Activated naive CD4-positive, alpha-beta T cell treated with anti-CD3 and anti-CD28 coated beads for 36 hours (primary cell): ENCODE results near the gene SLC52A3. TPM values are rescaled to one million over a fixed set of nuclear protein-coding genes. Genes with fewer than 3 reads are reported as not detected.

Source experiments
- CTCF ChIA-PET: fragments of 350-600 bp; sonication (Branson Sonifier 250); formaldehyde crosslinking; loops from one replicate; lab custom pipeline; 2021; ENCODE audit warnings: antibody characterized with exemption; lab: Charles Lee
- DNase-seq: peaks from one replicate; pipeline ENCODE4 v3.0.0-alpha.2; 2020
- H3K27ac Mint-ChIP-seq: one replicate; pipeline ENCODE4 v1.8.0; 2021; ENCODE audit warnings: mild to moderate bottlenecking, mixed read lengths
- H3K27me3 Mint-ChIP-seq: one replicate; pipeline ENCODE4 v1.8.0; 2021; ENCODE audit warnings: low read depth, mixed read lengths
- H3K36me3 Mint-ChIP-seq: one replicate; pipeline ENCODE4 v1.8.0; 2021; ENCODE audit warnings: low read depth, mixed read lengths
- H3K4me1 Mint-ChIP-seq: one replicate; pipeline ENCODE4 v1.8.0; 2021; ENCODE audit warnings: low read depth, mixed read lengths
- H3K4me3 Mint-ChIP-seq: one replicate; pipeline ENCODE4 v1.8.0; 2021; ENCODE audit warnings: mild to moderate bottlenecking, moderate library complexity, mixed read lengths
- H3K9me3 Mint-ChIP-seq: one replicate; pipeline ENCODE4 v1.8.0; 2021; ENCODE audit warnings: mixed read lengths
- intact Hi-C: fragments of 100-400 bp; cut with micrococcal nuclease; formaldehyde crosslinking; loops from one replicate; pipeline ENCODE4 v1.15.1; 2023
- total RNA-seq, 2 experiments: library from RNA; stranded (reverse); gene quantifications; one replicate each; pipeline ENCODE4 v1.2.3, GENCODE V29; 2021

Gene SLC52A3
- total RNA-seq, 2 experiments from 2014 or later: not detected

DNA sequence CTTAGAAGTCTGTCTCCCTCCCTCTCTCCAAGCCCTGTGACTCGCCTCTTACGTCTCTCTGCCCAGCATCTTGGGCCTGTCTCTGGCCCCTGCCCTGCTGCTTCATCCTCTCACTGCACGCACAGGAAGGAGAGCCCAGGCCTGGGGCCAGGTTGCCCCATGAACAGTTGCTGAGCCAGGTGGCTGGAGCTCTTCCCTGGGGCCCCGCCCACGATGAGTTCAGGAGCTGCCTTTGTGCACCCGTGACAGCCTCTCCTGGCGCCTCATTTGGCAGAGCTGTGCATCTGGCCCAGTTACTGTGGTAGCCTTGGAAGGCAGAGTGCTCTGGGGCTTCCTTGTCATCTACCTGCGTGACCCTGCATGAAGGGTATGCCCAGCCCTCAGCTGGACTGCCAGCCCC is 44.5 kb downstream of the SLC52A3 start:
- H3K27me3 Mint-ChIP-seq: peaks cover 31% of the 10 kb centered on the region
- H3K9me3 Mint-ChIP-seq: no peaks in the 10 kb centered on the region
- no peak overlapping the region for H3K4me3 Mint-ChIP-seq
- CTCF ChIA-PET: interaction anchor here (1.0 kb wide), 1 partner anchor 279 kb away, joined by 4 read pairs; no protein-coding TSS in a partner anchor
- intact Hi-C loops: no loop called here
- no peaks in the 10 kb centered on the region for H3K36me3 Mint-ChIP-seq
- no peak overlapping the region for H3K27ac Mint-ChIP-seq
- DNase-seq: no peak
- no peaks in the 10 kb centered on the region for H3K4me1 Mint-ChIP-seq

GRCh38 chr20:722822-723644 is 45.3 kb downstream of the SLC52A3 start:
- Mint-ChIP-seq H3K27me3 (peaks cover 28% of the 10 kb centered on the region), H3K9me3 (no peaks in the 10 kb centered on the region), H3K4me3 (no peak overlapping the region), H3K36me3 (no peaks in the 10 kb centered on the region), H3K27ac (no peak overlapping the region), H3K4me1 (no peaks in the 10 kb centered on the region)
- intact Hi-C loops: no loop called here
- no peak for DNase-seq
- CTCF ChIA-PET: interaction anchor here (0.7 to 1.0 kb wide), 2 partner anchors 16 to 278 kb away, joined by 3 to 4 read pairs; no protein-coding TSS in a partner anchor

- CTCF ChIA-PET: no interaction called here
- Mint-ChIP-seq H3K27ac (no peak overlapping the region), H3K4me3 (no peak overlapping the region), H3K4me1 (no peaks in the 10 kb centered on the region), H3K27me3 (peaks cover 30% of the 10 kb centered on the region), H3K36me3 (no peaks in the 10 kb centered on the region), H3K9me3 (no peaks in the 10 kb centered on the region)
- intact Hi-C loops: no loop called here
- no peak for DNase-seq
Observed at GRCh38 chr20:721876-722275, 46.4 kb downstream of the SLC52A3 start.

- CTCF ChIA-PET: no interaction called here
- no peak overlapping the region for H3K27ac Mint-ChIP-seq
- H3K36me3 Mint-ChIP-seq: no peaks in the 10 kb centered on the region
- H3K4me3 Mint-ChIP-seq: no peak overlapping the region
- H3K9me3 Mint-ChIP-seq: no peaks in the 10 kb centered on the region
- peaks cover 25% of the 10 kb centered on the region for H3K27me3 Mint-ChIP-seq
- no peaks in the 10 kb centered on the region for H3K4me1 Mint-ChIP-seq
- DNase-seq: no peak
- intact Hi-C loops: no loop called here
Observed at GRCh38 chr20:719816-720215, 48.5 kb downstream of the SLC52A3 start.

GRCh38 chr20:719068-719467 is 49.2 kb downstream of the SLC52A3 start:
- Mint-ChIP-seq H3K27ac (no peak overlapping the region), H3K36me3 (no peaks in the 10 kb centered on the region), H3K4me3 (no peak overlapping the region), H3K27me3 (peaks cover 23% of the 10 kb centered on the region), H3K4me1 (no peaks in the 10 kb centered on the region), H3K9me3 (no peaks in the 10 kb centered on the region)
- CTCF ChIA-PET: no interaction called here
- DNase-seq: no peak
- intact Hi-C loops: no loop called here

- Mint-ChIP-seq H3K27me3 (peaks cover 23% of the 10 kb centered on the region), H3K36me3 (no peaks in the 10 kb centered on the region), H3K4me3 (no peak overlapping the region), H3K27ac (no peak overlapping the region), H3K4me1 (no peaks in the 10 kb centered on the region), H3K9me3 (no peaks in the 10 kb centered on the region)
- DNase-seq: no peak
- intact Hi-C loops: no loop called here
- CTCF ChIA-PET: no interaction called here
Observed at GRCh38 chr20:717832-718231, 50.5 kb downstream of the SLC52A3 start.

- intact Hi-C loops: no loop called here
- Mint-ChIP-seq H3K27me3 (peaks cover 23% of the 10 kb centered on the region), H3K4me3 (no peak overlapping the region), H3K27ac (no peak overlapping the region), H3K36me3 (no peaks in the 10 kb centered on the region), H3K9me3 (no peaks in the 10 kb centered on the region), H3K4me1 (no peaks in the 10 kb centered on the region)
- CTCF ChIA-PET: no interaction called here
- no peak for DNase-seq
Observed at GRCh38 chr20:717271-717670, 51.0 kb downstream of the SLC52A3 start.

GRCh38 chr20:714453-714852 is 53.8 kb downstream of the SLC52A3 start:
- Mint-ChIP-seq H3K27ac (no peak overlapping the region), H3K27me3 (peaks cover 29% of the 10 kb centered on the region), H3K36me3 (no peaks in the 10 kb centered on the region), H3K4me1 (no peaks in the 10 kb centered on the region), H3K4me3 (no peak overlapping the region), H3K9me3 (no peaks in the 10 kb centered on the region)
- CTCF ChIA-PET: no interaction called here
- no peak for DNase-seq
- intact Hi-C loops: no loop called here

DNA sequence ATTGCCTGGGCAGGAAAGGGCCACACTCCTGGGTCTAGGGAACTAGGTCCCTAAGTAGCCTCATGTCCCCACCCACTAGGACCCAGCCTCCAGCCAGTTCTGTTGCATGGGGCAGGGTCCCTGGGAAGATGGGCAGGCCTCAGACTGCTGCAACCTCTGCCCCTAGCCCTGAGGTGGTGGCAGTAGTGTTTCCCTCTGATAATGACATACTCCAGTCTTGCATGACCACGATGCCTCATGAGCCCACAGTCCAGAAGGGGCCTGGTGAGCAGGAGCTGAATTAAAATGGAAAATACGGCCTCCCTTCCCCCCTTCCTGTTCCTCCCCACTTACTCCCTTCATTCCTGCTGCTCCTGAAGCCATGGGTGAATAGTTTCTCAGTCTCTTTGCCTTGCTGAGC is 56.7 kb downstream of the SLC52A3 start:
- Mint-ChIP-seq H3K9me3 (peaks cover 3% of the 10 kb centered on the region), H3K27me3 (peaks cover 26% of the 10 kb centered on the region), H3K36me3 (no peaks in the 10 kb centered on the region), H3K4me1 (no peaks in the 10 kb centered on the region), H3K4me3 (no peak overlapping the region), H3K27ac (no peak overlapping the region)
- CTCF ChIA-PET: no interaction called here
- intact Hi-C loops: no loop called here
- no peak for DNase-seq

DNA sequence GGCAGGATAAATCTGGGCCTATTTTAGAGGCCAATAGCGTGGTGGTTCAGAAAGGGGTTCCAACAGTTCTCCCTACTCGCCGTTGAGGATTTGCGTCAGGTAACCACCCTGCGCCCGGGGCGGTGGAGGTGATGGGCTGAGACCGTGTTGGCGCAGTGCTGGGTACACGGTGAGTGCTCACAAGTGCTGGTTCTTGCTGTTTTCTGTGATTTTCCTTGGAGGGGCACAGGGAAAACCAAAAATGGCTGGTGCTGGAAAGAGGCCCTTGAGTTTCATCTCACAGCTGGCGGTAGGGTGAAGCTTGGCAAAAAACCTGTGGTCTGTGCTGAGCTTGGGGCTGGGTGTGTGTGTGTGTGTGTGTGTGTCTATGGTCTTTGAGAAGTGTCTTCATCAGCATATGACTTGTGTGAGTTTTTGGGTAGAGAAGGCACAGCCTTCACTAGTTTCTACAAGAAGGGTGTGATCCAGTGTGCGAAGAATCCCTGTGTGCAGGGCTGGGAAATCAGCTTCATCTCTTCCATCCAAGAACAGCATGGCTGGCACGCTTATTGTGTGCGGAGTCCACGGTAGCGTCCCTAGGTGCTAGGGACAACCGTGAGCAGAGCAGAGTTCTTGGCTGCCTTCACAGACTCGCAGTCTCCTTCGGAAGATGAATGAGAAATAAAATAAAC is 57.4 kb downstream of the SLC52A3 start:
- Mint-ChIP-seq H3K4me1 (no peaks in the 10 kb centered on the region), H3K27ac (no peak overlapping the region), H3K27me3 (peaks cover 24% of the 10 kb centered on the region), H3K36me3 (no peaks in the 10 kb centered on the region), H3K4me3 (no peak overlapping the region), H3K9me3 (peaks cover 3% of the 10 kb centered on the region)
- DNase-seq: no peak
- intact Hi-C loops: no loop called here
- CTCF ChIA-PET: no interaction called here

Other genes starting within 250 kb of the SLC52A3 start
- 100 to 1,000 TPM; 164 to 167 TPM for gene CSNK2A1, start 224.7 kb downstream of the SLC52A3 start, total RNA-seq
- gene TCF15, start 158.2 kb downstream of the SLC52A3 start, total RNA-seq: not detected
- gene SRXN1, start 115.3 kb downstream of the SLC52A3 start, total RNA-seq: 1 to 10 TPM; 6.7 to 6.8 TPM
- not detected for gene SCRT2, start 92.7 kb downstream of the SLC52A3 start, total RNA-seq
- 10 to 100 TPM; 15.4 to 16.2 TPM for gene FAM110A, start 65.2 kb upstream of the SLC52A3 start, total RNA-seq
- not detected for gene ANGPT4, start 147.8 kb upstream of the SLC52A3 start, total RNA-seq
- gene RSPO4, start 233.8 kb upstream of the SLC52A3 start, total RNA-seq: not detected